Measurements from ENCODE around the gene CMC2. TPM values are rescaled to one million over a fixed set of nuclear protein-coding genes. Genes with fewer than 3 reads are reported as not detected.
A peak's percentile ranks its signal among the peaks of the same experiment; 100 is the strongest.

The CMC2 gene
- total and polyA plus RNA-seq, 2 of the 13 experiments (the other 11 are each of a cell fraction or from before 2014, with no cell fraction given): 116 to 129 TPM

- no peak for TF ChIP-seq LRRFIP1 (CRISPR knock-in tag; conservative IDR thresholded peaks at IDR 0.05)
- TF ChIP-seq TSC22D2 (CRISPR knock-in tag; IDR thresholded peaks at IDR 0.05; ENCODE audit: borderline replicate concordance): no peak
- TF ChIP-seq HES4 (CRISPR knock-in tag; IDR thresholded peaks at IDR 0.05; ENCODE audit: borderline replicate concordance): no peak
- no peak for TF ChIP-seq ATRX (CRISPR knock-in tag; IDR thresholded peaks at IDR 0.05; ENCODE audit: borderline replicate concordance)
- TF ChIP-seq HMG20A (CRISPR knock-in tag; IDR thresholded peaks at IDR 0.05; ENCODE audit: borderline replicate concordance): no peak
- TF ChIP-seq ZFP90 (CRISPR knock-in tag; IDR thresholded peaks at IDR 0.05; ENCODE audit: borderline replicate concordance): no peak
- no peak for TF ChIP-seq NONO (IDR thresholded peaks at IDR 0.05)
- TF ChIP-seq NONO (CRISPR knock-in tag; conservative IDR thresholded peaks at IDR 0.05): 0 out of 2 replicates have a peak, but pooled peaks have one; percentile 23
- no peak for TF ChIP-seq ZSCAN12 (CRISPR knock-in tag; IDR thresholded peaks at IDR 0.05)
- TF ChIP-seq NAIF1 (CRISPR knock-in tag; IDR thresholded peaks at IDR 0.05; ENCODE audit: borderline replicate concordance): no peak
- TF ChIP-seq KDM2A (CRISPR knock-in tag; IDR thresholded peaks at IDR 0.05; ENCODE audit: borderline replicate concordance, low read depth): peak; percentile 70; the same call in 1 of the 2 replicates
- TF ChIP-seq SOX13 (IDR thresholded peaks at IDR 0.05): no peak
- TF ChIP-seq SOX13 (CRISPR knock-in tag; conservative IDR thresholded peaks at IDR 0.05 in 1 of 2, IDR thresholded peaks at IDR 0.05 in 1 of 2): no peak
- 0 out of 2 replicates have a peak, but pooled peaks have one; percentile 27 for TF ChIP-seq RXRA (CRISPR knock-in tag; IDR thresholded peaks at IDR 0.05)
- no peak for TF ChIP-seq AHR (CRISPR knock-in tag; IDR thresholded peaks at IDR 0.05)
- no peak for TF ChIP-seq ZNF883 (CRISPR knock-in tag; IDR thresholded peaks at IDR 0.05; ENCODE audit: not compliant biosample characterization)
- TF ChIP-seq NFAT5 (CRISPR knock-in tag; IDR thresholded peaks at IDR 0.05): no peak
- peak; percentile 74 for TF ChIP-seq RAD21 (CRISPR knock-in tag; IDR thresholded peaks at IDR 0.05)
- TF ChIP-seq BORCS8-MEF2B (CRISPR knock-in tag; IDR thresholded peaks at IDR 0.05): peak; percentile 43; the same call in 1 of the 2 replicates
- TF ChIP-seq, protein P1, sequence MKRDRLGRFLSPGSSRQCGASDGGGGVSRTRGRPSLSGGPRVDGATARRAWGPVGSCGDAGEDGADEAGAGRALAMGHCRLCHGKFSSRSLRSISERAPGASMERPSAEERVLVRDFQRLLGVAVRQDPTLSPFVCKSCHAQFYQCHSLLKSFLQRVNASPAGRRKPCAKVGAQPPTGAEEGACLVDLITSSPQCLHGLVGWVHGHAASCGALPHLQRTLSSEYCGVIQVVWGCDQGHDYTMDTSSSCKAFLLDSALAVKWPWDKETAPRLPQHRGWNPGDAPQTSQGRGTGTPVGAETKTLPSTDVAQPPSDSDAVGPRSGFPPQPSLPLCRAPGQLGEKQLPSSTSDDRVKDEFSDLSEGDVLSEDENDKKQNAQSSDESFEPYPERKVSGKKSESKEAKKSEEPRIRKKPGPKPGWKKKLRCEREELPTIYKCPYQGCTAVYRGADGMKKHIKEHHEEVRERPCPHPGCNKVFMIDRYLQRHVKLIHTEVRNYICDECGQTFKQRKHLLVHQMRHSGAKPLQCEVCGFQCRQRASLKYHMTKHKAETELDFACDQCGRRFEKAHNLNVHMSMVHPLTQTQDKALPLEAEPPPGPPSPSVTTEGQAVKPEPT (CRISPR knock-in tag; IDR thresholded peaks at IDR 0.05; ENCODE audit: low read depth): no peak
Observed at GRCh38 chr16:80948886-80949493, 57.7 kb downstream of the CMC2 start (continued).
